Choroid plexus epithelial cell (primary cell): ENCODE measurements around the gene CLCN2.
"Not testable (repeated sequence)": the region's sequence is repeated elsewhere in the genome, so short reads cannot be mapped to it uniquely, and the experiment has no call there.

ENCODE experiments used
- DNase-seq: peaks from one replicate; pipeline ENCODE4 v3.0.0-alpha.2; 2010; ENCODE audit warnings: low read depth
- H3K4me3 ChIP-seq: 2 replicates; pipeline ENCODE4 v1.5.1; 2011; ENCODE audit warnings: low read depth, mild to moderate bottlenecking, control low read depth, low read length, moderate library complexity
- TF ChIP-seq, protein P1 (sequence below): conservative IDR thresholded peaks from 2 replicates; pipeline ENCODE4 v1.5.1; 2011; ENCODE audit warnings: low read depth, mild to moderate bottlenecking, control low read depth, inconsistent platforms, low read length, moderate library complexity

Gene CLCN2

DNA sequence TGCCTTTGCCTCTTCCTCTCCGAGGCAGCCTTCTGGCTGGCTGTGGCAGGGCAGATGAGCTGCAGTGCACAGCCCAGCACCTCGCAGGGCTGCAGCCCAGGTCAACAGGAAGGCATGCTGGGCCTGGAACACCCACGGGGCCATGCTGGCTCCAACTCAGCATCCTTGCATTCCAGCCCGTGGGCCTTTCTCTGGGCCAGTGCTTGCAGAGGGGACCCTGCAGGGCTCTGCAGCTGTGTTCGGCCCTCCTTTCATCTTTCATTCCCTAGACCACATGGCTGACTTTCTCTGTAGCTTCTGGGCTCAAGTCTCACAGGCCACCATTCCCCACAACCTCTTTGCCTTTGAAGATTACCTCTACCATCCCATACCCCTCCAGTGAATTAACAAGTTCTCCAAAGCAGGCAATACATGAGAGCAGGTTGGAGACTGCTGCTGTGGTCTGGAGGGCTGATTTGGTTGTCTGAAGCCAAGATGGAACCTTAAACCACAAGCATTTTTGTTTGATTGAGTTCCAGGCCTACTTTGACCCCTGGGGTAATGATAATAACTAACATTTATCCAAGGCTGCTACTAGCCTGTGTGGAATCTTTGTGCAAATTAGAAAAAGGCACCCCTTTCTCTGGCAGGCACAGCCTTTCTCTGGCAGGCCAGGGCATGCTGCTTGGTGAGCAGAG, 18.1 kb downstream of the CLCN2 start:
- TF ChIP-seq, protein P1, sequence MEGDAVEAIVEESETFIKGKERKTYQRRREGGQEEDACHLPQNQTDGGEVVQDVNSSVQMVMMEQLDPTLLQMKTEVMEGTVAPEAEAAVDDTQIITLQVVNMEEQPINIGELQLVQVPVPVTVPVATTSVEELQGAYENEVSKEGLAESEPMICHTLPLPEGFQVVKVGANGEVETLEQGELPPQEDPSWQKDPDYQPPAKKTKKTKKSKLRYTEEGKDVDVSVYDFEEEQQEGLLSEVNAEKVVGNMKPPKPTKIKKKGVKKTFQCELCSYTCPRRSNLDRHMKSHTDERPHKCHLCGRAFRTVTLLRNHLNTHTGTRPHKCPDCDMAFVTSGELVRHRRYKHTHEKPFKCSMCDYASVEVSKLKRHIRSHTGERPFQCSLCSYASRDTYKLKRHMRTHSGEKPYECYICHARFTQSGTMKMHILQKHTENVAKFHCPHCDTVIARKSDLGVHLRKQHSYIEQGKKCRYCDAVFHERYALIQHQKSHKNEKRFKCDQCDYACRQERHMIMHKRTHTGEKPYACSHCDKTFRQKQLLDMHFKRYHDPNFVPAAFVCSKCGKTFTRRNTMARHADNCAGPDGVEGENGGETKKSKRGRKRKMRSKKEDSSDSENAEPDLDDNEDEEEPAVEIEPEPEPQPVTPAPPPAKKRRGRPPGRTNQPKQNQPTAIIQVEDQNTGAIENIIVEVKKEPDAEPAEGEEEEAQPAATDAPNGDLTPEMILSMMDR: no peak
- no peak overlapping the region for H3K4me3 ChIP-seq
- peak; percentile 70 for DNase-seq

DNA sequence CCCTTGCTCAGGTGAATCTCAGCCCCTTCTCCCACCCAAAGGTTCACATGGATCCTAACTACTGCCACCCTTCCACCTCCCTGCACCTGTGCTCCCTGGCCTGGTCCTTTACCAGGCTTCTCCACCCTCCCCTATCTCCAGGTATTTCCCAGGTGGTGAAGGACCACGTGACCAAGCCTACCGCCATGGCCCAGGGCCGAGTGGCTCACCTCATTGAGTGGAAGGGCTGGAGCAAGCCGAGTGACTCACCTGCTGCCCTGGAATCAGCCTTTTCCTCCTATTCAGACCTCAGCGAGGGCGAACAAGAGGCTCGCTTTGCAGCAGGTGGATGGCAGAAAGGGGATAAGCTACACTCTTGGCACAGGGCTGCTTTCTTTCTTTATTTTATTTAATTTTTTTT, 19.5 kb downstream of the CLCN2 start:
- TF ChIP-seq, protein P1: no peak
- DNase-seq: no peak
- H3K4me3 ChIP-seq: no peak overlapping the region

DNA sequence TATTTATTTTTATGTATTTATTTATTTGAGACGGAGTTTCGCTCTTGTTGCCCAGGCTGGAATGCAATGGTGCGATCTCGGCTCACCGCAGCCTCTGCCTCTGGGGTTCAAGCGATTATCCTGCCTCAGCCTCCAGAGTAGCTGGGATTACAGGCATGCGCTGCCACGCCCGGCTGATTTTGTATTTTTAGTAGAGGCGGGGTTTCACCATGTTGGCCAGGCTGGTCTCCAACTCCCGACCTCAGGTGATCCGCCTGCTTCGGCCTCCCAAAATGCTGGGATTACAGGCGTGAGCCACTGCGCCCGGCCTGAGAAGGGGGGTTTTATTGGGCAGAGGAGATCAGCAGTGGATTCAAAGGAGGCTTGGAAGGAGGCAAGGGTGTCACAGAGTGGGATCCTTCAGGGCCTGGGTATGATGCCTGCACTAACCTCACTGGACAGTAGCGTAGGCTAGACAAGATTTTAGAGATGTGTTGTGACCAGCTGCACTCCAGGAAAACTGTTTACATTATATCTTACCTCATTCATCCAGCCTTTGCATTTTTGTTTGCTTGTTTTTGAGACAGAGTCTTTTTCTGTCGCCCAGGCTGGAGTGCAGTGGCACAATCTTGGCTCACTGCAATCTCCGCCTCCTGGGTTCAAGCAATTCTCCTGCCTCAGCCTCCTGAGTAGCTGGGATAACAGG, 21.8 kb downstream of the CLCN2 start:
- not testable (repeated sequence) for DNase-seq, H3K4me3 ChIP-seq

DNA sequence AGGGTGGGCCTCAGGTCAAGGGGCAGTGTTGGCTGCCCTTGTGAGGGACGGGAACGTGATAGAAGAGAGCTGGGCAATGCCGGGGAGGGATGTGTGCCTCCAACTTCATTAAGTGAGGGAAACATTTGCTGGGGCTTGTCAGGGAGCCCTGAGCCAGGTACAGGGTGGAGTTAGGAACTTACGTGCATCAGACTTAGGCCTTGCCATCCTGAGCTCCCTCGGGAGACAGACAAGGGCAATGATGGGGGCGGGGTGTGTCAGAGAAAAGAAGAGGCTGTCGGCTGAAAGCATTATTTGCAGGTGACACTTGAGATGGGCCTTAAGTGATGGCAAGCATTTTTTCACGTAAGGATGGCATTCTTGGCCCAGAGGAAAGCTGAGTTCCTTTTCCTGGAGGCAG, 22.4 kb downstream of the CLCN2 start:
- no peak for DNase-seq
- H3K4me3 ChIP-seq: peak overlapping the region; percentile 36
- TF ChIP-seq, protein P1: no peak

DNA sequence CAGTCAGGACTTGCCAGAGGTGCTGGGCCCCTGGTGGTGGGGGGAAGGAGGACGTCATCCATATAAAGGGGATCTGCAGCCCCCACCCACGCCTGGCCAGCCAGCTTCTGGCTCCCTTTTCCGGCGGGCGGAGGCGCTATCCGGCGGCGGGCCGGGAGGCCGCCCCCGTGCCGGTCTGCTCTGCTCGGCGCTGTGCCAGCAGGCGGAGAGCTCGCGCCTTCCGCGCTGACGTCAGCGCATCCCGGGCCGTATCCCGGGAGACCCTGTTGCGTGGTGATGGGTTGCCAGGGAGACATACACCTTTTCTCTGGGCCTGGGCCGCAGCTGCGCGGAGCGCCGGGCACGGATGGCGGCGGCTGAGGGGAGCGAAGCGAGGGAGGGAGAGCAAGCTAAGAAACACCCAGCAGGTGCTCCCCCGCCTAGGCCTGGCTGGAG, 22.9 kb downstream of the CLCN2 start:
- DNase-seq: peak; percentile 88
- H3K4me3 ChIP-seq: peak overlapping the region; percentile 38
- TF ChIP-seq, protein P1: no peak

DNA sequence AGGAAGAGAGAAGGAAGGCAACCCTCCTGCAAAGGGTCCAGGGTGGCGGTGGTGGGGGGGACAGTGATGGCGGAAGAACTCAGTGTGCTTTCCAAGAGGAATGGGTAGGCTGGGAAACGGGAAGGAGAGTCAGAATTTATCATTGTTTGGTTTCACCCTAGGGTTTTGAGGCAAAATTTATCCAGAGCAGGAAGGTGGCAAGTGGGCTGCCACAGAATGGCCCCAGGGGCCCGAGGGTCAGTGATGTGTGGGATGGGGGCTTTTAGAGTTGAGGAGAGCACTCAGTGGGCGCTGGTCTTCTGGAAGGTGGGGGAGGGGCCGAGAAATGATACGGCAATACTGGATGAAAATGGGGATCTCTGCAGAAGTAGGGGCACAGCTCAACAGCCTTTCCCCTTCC, 23.4 kb downstream of the CLCN2 start:
- peak overlapping the region; percentile 38 for H3K4me3 ChIP-seq
- TF ChIP-seq, protein P1: no peak
- no peak for DNase-seq

DNA sequence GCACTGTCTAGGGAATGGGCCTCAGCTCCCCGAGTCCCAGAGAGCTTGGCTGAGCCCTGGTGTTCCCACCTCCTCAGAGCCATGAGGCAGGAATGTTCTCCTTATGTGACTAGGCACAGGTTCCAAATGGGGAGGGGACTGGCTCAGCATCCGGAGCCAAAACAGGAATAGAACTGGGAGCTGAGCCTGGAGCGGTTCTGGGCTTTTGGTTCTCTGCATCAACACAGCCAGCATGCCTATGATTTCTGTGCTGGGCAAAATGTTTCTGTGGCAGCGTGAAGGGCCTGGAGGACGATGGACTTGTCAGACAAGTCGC, 24.0 kb downstream of the CLCN2 start, which contains the start of gene FAM131A:
Gene FAM131A, plus strand, starts transcription at position 202 of the 316 bp plus-strand sequence. Its CDS starts 31 bp downstream, at position 233.
- peak within 1 kb of the TSS; percentile 83 for H3K4me3 ChIP-seq
- no peak for DNase-seq
- TF ChIP-seq, protein P1: no peak
